Fibroblast of lung (primary cell): ENCODE measurements around the gene NUDT8.
"Not testable (repeated sequence)": the region's sequence is repeated elsewhere in the genome, so short reads cannot be mapped to it uniquely, and the experiment has no call there.

Experiments used
- EZH2 ChIP-seq: IDR thresholded peaks from 2 replicates; pipeline ENCODE4 v1.5.1; 2012; ENCODE audit warnings: low read length, control low read depth, mild to moderate bottlenecking; ENCODE audit errors: missing control alignments
- TF ChIP-seq, protein P1 (sequence below), 2 donors: IDR thresholded peaks in 1 of 2; conservative IDR thresholded peaks in 1 of 2; 1 replicate in 1 of 2; 2 replicates in 1 of 2; pipeline ENCODE4 v1.5.1; 2011 to 2012; ENCODE audit warnings: low read length in 2 of 2, control low read depth in 1 of 2, inconsistent platforms in 1 of 2, low read depth in 1 of 2, mild to moderate bottlenecking in 1 of 2

DNA sequence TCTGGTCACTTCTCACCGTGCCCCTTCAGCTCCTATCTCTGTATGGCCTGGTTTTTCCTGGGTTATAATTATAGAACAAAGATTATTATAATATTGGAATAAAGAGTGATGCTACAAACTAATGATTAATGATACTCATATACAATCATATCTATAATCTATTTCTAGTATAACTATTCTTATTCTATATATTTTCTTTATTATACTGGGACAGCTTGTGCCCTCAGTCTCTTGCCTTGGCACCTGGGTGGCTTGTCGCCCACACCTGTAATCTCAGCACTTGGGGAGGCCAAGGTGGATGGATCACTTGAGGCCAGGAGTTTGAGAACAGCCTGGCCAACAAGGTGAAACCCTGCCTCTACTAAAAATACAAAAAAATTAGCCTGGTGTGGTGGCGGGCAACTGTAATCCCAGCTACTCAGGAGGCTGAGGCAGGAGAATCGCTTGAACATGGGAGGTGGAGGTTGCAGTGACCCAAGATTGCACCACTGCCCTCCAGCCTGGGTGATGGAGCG lies 30.0 kb upstream of the NUDT8 start:
- TF ChIP-seq, protein P1, sequence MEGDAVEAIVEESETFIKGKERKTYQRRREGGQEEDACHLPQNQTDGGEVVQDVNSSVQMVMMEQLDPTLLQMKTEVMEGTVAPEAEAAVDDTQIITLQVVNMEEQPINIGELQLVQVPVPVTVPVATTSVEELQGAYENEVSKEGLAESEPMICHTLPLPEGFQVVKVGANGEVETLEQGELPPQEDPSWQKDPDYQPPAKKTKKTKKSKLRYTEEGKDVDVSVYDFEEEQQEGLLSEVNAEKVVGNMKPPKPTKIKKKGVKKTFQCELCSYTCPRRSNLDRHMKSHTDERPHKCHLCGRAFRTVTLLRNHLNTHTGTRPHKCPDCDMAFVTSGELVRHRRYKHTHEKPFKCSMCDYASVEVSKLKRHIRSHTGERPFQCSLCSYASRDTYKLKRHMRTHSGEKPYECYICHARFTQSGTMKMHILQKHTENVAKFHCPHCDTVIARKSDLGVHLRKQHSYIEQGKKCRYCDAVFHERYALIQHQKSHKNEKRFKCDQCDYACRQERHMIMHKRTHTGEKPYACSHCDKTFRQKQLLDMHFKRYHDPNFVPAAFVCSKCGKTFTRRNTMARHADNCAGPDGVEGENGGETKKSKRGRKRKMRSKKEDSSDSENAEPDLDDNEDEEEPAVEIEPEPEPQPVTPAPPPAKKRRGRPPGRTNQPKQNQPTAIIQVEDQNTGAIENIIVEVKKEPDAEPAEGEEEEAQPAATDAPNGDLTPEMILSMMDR (conservative IDR thresholded peaks at IDR 0.05 in 1 of 2, IDR thresholded peaks at IDR 0.05 in 1 of 2; ENCODE audit: low read depth in 1 of 2, low read length in 2 of 2), result not testable (repeated sequence)
- not testable (repeated sequence) for TF ChIP-seq EZH2
